WTC11 (cell line): ENCODE measurements around the gene SPIC. TPM values are rescaled to one million over a fixed set of nuclear protein-coding genes. Genes with fewer than 3 reads are reported as not detected.

Experiments
- ATAC-seq: fragments of 200-7000 bp; cut with Tn5 transposase; 2 replicates; pipeline ENCODE4 v1.10.0; 2021; ENCODE audit warnings: mild to moderate bottlenecking, moderate library complexity
- CTCF ChIA-PET: fragments of 300-600 bp; sonication (Branson Sonifier 250); formaldehyde crosslinking; loops from one replicate; lab custom pipeline; 2021; ENCODE audit warnings: antibody characterized with exemption; lab: Charles Lee
- POLR2A ChIA-PET: fragments of 350-600 bp; sonication (Branson Sonifier 250); formaldehyde crosslinking; loops from one replicate; lab custom pipeline; 2021; ENCODE audit warnings: antibody characterized with exemption; lab: Charles Lee
- DNase-seq: peaks from one replicate; pipeline ENCODE4 v3.0.0; 2021; ENCODE audit warnings: low spot score
- H3K27ac Mint-ChIP-seq: 2 replicates; pipeline ENCODE4 v1.8.0; 2021; ENCODE audit warnings: mixed read lengths
- H3K27me3 Mint-ChIP-seq: 2 replicates; pipeline ENCODE4 v1.8.0; 2021; ENCODE audit warnings: low read depth, mild to moderate bottlenecking, moderate library complexity, mixed read lengths
- H3K36me3 Mint-ChIP-seq: 2 replicates; pipeline ENCODE4 v1.8.0; 2021; ENCODE audit warnings: mixed read lengths
- H3K4me1 Mint-ChIP-seq: 2 replicates; pipeline ENCODE4 v1.8.0; 2022; ENCODE audit warnings: mixed read lengths
- H3K4me3 Mint-ChIP-seq: 2 replicates; pipeline ENCODE4 v1.8.0; 2021; ENCODE audit warnings: mild to moderate bottlenecking, moderate library complexity, mixed read lengths
- H3K9me3 Mint-ChIP-seq: 2 replicates; pipeline ENCODE4 v1.8.0; 2021; ENCODE audit warnings: mixed read lengths
- AFF4 ChIP-seq: sonication (generic); formaldehyde crosslinking; IDR thresholded peaks from 2 replicates; pipeline ENCODE4 v1.8.1; 2023; ENCODE audit warnings: mild to moderate bottlenecking, missing genetic modification reagents, borderline replicate concordance
- CTCF ChIP-seq: fragments of 200-600 bp; IDR thresholded peaks from 2 replicates; pipeline ENCODE4 v1.8.0; 2022; ENCODE audit warnings: antibody characterized with exemption
- ETV6 ChIP-seq: sonication (generic); formaldehyde crosslinking; IDR thresholded peaks from 2 replicates; pipeline ENCODE4 v1.8.1; 2022; ENCODE audit warnings: mild to moderate bottlenecking, missing genetic modification reagents
- JAZF1 ChIP-seq: fragments of 250-450 bp; sonication (Bioruptor Pico); IDR thresholded peaks from 2 replicates; pipeline ENCODE4 v1.9.0; 2021; ENCODE audit warnings: moderate library complexity, mild to moderate bottlenecking, inconsistent platforms
- JUN ChIP-seq: sonication (generic); formaldehyde crosslinking; IDR thresholded peaks from 2 replicates; pipeline ENCODE4 v1.8.0; 2023; ENCODE audit warnings: mild to moderate bottlenecking, missing genetic modification reagents
- MXD4 ChIP-seq: fragments of 250-450 bp; sonication (Bioruptor Pico); IDR thresholded peaks from 2 replicates; pipeline ENCODE4 v1.8.0; 2021; ENCODE audit warnings: mild to moderate bottlenecking, moderate library complexity, borderline replicate concordance
- NFYB ChIP-seq: sonication (generic); formaldehyde crosslinking; conservative IDR thresholded peaks from 2 replicates; pipeline ENCODE4 v1.8.0; 2022; ENCODE audit warnings: low read depth, missing genetic modification reagents
- NR1H2 ChIP-seq: sonication (generic); formaldehyde crosslinking; IDR thresholded peaks from 2 replicates; pipeline ENCODE4 v1.9.0; 2021; ENCODE audit warnings: mild to moderate bottlenecking, moderate library complexity, missing genetic modification reagents
- NR2C2 ChIP-seq: sonication (generic); formaldehyde crosslinking; IDR thresholded peaks from 2 replicates; pipeline ENCODE4 v1.8.0; 2022; ENCODE audit warnings: mild to moderate bottlenecking, missing genetic modification reagents
- OVOL2 ChIP-seq: fragments of 250-450 bp; sonication (Bioruptor Pico); IDR thresholded peaks from 2 replicates; pipeline ENCODE4 v1.9.0; 2021; ENCODE audit warnings: mild to moderate bottlenecking, borderline replicate concordance
- PREB ChIP-seq: sonication (generic); formaldehyde crosslinking; IDR thresholded peaks from 2 replicates; pipeline ENCODE4 v1.8.1; 2022; ENCODE audit warnings: mild to moderate bottlenecking, missing genetic modification reagents, moderate library complexity, borderline replicate concordance
- RORB ChIP-seq: fragments of 250-450 bp; sonication (Bioruptor Pico); IDR thresholded peaks from 2 replicates; pipeline ENCODE4 v1.9.0; 2021; ENCODE audit warnings: mild to moderate bottlenecking
- SMAD4 ChIP-seq: sonication (generic); formaldehyde crosslinking; IDR thresholded peaks from 2 replicates; pipeline ENCODE4 v1.8.0; 2022; ENCODE audit warnings: mild to moderate bottlenecking, missing genetic modification reagents
- TP53 ChIP-seq: sonication (generic); formaldehyde crosslinking; IDR thresholded peaks from 2 replicates; pipeline ENCODE4 v1.8.1; 2023; ENCODE audit warnings: mild to moderate bottlenecking, missing genetic modification reagents
- ZBTB43 ChIP-seq: sonication (generic); formaldehyde crosslinking; IDR thresholded peaks from 2 replicates; pipeline ENCODE4 v1.8.1; 2023; ENCODE audit warnings: mild to moderate bottlenecking, missing genetic modification reagents
- ZNF263 ChIP-seq: sonication (generic); formaldehyde crosslinking; IDR thresholded peaks from 2 replicates; pipeline ENCODE4 v1.8.1; 2022; ENCODE audit warnings: low read depth, mild to moderate bottlenecking, moderate library complexity, missing genetic modification reagents
- total RNA-seq: library from RNA; stranded (reverse); gene quantifications from 3 replicates; pipeline ENCODE4 v1.2.3, GENCODE V29; 2021
- TF ChIP-seq, protein P1 (sequence below): sonication (generic); formaldehyde crosslinking; IDR thresholded peaks from 2 replicates; pipeline ENCODE4 v1.8.1; 2023; ENCODE audit warnings: mild to moderate bottlenecking, missing genetic modification reagents
- TF ChIP-seq, protein P2 (sequence below): sonication (generic); formaldehyde crosslinking; IDR thresholded peaks from 2 replicates; pipeline ENCODE4 v1.8.1; 2022; ENCODE audit warnings: low read depth, missing genetic modification reagents, borderline replicate concordance

Gene SPIC
- total RNA-seq, 1 experiment from 2014 or later: not detected

DNA sequence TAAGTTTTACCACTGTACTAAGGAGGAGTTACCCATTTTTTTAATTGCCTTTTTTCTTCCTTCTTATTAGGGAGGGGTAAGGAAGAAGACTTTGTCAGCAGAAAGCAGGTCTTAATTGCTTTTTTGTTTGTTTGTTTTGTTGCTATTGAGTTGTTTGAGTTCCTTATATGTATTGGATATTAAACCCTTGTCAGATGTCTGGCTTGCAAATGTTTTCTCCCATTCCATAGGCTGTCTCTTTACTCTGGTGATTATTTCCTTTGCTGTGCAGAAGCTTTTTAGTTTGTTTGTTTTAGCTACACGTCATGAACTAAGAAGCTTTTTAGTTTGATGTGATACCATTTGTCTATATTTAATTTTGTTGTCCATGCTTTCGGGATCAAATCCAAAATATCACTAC is 13.3 kb downstream of the SPIC start:
- ATAC-seq (no peak), DNase-seq (no peak)
- POLR2A ChIA-PET: no interaction called here
- Mint-ChIP-seq H3K27me3 (no peaks in the 10 kb centered on the region), H3K9me3 (no peaks in the 10 kb centered on the region), H3K4me1 (no peaks in the 10 kb centered on the region), H3K4me3 (no peak overlapping the region), H3K27ac (no peak overlapping the region)
- TF ChIP-seq NFYB (CRISPR knock-in tag) (no peak), JAZF1 (no peak), NR1H2 (CRISPR knock-in tag) (no peak), AFF4 (CRISPR knock-in tag) (no peak), PREB (no peak), SMAD4 (CRISPR knock-in tag) (no peak), ZNF263 (CRISPR knock-in tag) (no peak), NR2C2 (CRISPR knock-in tag) (no peak), ZBTB43 (CRISPR knock-in tag) (no peak), OVOL2 (no peak), JUN (CRISPR knock-in tag) (no peak), ETV6 (CRISPR knock-in tag) (no peak), TP53 (CRISPR knock-in tag) (no peak), RORB (CRISPR knock-in tag) (no peak)
- TF ChIP-seq, protein P1, sequence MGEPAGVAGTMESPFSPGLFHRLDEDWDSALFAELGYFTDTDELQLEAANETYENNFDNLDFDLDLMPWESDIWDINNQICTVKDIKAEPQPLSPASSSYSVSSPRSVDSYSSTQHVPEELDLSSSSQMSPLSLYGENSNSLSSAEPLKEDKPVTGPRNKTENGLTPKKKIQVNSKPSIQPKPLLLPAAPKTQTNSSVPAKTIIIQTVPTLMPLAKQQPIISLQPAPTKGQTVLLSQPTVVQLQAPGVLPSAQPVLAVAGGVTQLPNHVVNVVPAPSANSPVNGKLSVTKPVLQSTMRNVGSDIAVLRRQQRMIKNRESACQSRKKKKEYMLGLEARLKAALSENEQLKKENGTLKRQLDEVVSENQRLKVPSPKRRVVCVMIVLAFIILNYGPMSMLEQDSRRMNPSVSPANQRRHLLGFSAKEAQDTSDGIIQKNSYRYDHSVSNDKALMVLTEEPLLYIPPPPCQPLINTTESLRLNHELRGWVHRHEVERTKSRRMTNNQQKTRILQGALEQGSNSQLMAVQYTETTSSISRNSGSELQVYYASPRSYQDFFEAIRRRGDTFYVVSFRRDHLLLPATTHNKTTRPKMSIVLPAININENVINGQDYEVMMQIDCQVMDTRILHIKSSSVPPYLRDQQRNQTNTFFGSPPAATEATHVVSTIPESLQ (CRISPR knock-in tag): no peak
- TF ChIP-seq, protein P2, sequence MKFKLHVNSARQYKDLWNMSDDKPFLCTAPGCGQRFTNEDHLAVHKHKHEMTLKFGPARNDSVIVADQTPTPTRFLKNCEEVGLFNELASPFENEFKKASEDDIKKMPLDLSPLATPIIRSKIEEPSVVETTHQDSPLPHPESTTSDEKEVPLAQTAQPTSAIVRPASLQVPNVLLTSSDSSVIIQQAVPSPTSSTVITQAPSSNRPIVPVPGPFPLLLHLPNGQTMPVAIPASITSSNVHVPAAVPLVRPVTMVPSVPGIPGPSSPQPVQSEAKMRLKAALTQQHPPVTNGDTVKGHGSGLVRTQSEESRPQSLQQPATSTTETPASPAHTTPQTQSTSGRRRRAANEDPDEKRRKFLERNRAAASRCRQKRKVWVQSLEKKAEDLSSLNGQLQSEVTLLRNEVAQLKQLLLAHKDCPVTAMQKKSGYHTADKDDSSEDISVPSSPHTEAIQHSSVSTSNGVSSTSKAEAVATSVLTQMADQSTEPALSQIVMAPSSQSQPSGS: no peak
- TF ChIP-seq, all 79 proteins: peak for 0
- H3K36me3 Mint-ChIP-seq: no peaks in the 10 kb centered on the region
- CTCF ChIA-PET: no interaction called here

GRCh38 chr12:101490286-101490920 is 15.3 kb downstream of the SPIC start:
- H3K4me1 Mint-ChIP-seq: no peaks in the 10 kb centered on the region
- ChIA-PET POLR2A (no interaction called here), CTCF (interaction anchor here (1.0 to 1.9 kb wide), 2 partner anchors 269 to 283 kb away, joined by 6 to 7 read pairs; no protein-coding TSS in a partner anchor)
- TF ChIP-seq MXD4 (CRISPR knock-in tag): no peak
- peak; percentile 25; the same call in 1 of the 2 replicates for TF ChIP-seq CTCF
- no peak for TF ChIP-seq OVOL2
- H3K9me3 Mint-ChIP-seq: no peaks in the 10 kb centered on the region
- no peak overlapping the region for H3K4me3 Mint-ChIP-seq
- no peaks in the 10 kb centered on the region for H3K36me3 Mint-ChIP-seq
- H3K27me3 Mint-ChIP-seq: no peaks in the 10 kb centered on the region
- ATAC-seq: peak; percentile 98
- H3K27ac Mint-ChIP-seq: no peak overlapping the region
- DNase-seq: peak; percentile 41
